ENCODE results near the gene CTNS. TPM values are rescaled to one million over a fixed set of nuclear protein-coding genes. Genes with fewer than 3 reads are reported as not detected.

Gene CTNS
- total RNA-seq, 1 experiment from 2014 or later: 5.1 TPM

DNA sequence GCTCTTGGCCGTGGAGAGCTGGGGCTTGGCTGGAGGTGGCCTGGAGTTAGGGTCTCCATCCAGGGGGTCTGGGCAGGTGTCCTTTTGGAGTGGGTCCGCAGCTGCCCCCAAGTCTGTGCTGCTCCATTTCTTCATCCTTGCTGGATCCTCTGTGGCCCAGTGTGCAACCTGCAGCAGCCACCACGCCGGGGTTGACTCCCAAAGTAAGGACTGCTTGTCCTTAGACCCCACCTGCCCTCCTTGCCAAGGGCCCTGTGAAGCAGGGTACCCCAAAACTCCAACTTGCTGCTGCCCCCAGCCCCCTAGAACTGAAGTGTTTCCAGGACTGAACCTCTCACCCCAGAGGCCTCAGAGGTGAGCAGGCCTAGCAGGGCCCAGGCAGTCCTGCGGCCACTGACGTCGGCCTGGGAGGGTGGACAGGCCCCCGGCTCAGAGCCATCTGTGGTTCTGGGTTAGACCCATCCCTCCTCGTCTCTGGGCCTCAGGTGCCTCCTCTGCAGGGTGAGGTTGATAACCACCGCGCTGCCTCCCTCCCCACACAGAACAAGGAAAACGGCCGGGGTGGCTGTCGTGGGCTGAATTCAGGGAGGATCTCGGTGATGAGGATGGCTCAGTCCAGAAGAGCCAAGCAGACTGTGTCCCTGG is 44.2 kb upstream of the CTNS start:
- TF ChIP-seq, protein P1, sequence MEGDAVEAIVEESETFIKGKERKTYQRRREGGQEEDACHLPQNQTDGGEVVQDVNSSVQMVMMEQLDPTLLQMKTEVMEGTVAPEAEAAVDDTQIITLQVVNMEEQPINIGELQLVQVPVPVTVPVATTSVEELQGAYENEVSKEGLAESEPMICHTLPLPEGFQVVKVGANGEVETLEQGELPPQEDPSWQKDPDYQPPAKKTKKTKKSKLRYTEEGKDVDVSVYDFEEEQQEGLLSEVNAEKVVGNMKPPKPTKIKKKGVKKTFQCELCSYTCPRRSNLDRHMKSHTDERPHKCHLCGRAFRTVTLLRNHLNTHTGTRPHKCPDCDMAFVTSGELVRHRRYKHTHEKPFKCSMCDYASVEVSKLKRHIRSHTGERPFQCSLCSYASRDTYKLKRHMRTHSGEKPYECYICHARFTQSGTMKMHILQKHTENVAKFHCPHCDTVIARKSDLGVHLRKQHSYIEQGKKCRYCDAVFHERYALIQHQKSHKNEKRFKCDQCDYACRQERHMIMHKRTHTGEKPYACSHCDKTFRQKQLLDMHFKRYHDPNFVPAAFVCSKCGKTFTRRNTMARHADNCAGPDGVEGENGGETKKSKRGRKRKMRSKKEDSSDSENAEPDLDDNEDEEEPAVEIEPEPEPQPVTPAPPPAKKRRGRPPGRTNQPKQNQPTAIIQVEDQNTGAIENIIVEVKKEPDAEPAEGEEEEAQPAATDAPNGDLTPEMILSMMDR (IDR thresholded peaks at IDR 0.05; ENCODE audit: unreplicated experiment): no peak
- Mint-ChIP-seq H3K9me3 (ENCODE audit: low read depth, unreplicated experiment) (no peaks in the 10 kb centered on the region), H3K4me3 (ENCODE audit: low read depth, unreplicated experiment) (no peak overlapping the region), H3K36me3 (ENCODE audit: insufficient read depth, unreplicated experiment) (peaks cover 14% of the 10 kb centered on the region), H3K27me3 (ENCODE audit: unreplicated experiment) (no peaks in the 10 kb centered on the region), H3K4me1 (ENCODE audit: low read depth, unreplicated experiment) (no peaks in the 10 kb centered on the region), H3K27ac (ENCODE audit: unreplicated experiment) (no peak overlapping the region)
- DNase-seq: no peak
- CTCF ChIA-PET: no interaction called here
- intact Hi-C loops (cut with micrococcal nuclease; ENCODE audit: unreplicated experiment): no loop called here
- no TSS peak for BruUV-seq (replicated peaks)

DNA sequence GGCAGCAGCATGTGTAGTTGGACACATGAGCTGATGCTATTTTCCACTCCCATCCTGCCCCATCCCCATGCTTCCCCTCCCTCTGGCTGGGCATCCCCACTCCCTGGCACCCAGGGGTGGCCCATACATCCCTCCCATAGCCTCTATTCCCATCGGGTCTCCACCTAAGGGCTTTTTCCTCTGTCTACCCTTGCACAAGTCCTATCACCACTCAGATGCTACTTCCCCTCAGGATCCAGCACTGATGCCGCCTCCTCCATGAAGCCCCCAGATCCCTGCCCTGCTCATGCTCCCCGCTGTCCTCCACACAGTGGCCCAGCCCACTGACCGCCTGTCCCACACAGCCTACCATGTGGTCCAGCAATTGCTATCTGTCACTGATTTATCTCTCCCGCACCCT is 43.2 kb upstream of the CTNS start:
- CTCF ChIA-PET: no interaction called here
- Mint-ChIP-seq H3K36me3 (ENCODE audit: insufficient read depth, unreplicated experiment) (peaks cover 14% of the 10 kb centered on the region), H3K4me1 (ENCODE audit: low read depth, unreplicated experiment) (no peaks in the 10 kb centered on the region), H3K9me3 (ENCODE audit: low read depth, unreplicated experiment) (no peaks in the 10 kb centered on the region), H3K27ac (ENCODE audit: unreplicated experiment) (no peak overlapping the region), H3K4me3 (ENCODE audit: low read depth, unreplicated experiment) (no peak overlapping the region), H3K27me3 (ENCODE audit: unreplicated experiment) (no peaks in the 10 kb centered on the region)
- intact Hi-C loops (cut with micrococcal nuclease; ENCODE audit: unreplicated experiment): no loop called here
- TF ChIP-seq, protein P1 (IDR thresholded peaks at IDR 0.05; ENCODE audit: unreplicated experiment): no peak
- BruUV-seq (replicated peaks): no TSS peak
- DNase-seq: no peak

DNA sequence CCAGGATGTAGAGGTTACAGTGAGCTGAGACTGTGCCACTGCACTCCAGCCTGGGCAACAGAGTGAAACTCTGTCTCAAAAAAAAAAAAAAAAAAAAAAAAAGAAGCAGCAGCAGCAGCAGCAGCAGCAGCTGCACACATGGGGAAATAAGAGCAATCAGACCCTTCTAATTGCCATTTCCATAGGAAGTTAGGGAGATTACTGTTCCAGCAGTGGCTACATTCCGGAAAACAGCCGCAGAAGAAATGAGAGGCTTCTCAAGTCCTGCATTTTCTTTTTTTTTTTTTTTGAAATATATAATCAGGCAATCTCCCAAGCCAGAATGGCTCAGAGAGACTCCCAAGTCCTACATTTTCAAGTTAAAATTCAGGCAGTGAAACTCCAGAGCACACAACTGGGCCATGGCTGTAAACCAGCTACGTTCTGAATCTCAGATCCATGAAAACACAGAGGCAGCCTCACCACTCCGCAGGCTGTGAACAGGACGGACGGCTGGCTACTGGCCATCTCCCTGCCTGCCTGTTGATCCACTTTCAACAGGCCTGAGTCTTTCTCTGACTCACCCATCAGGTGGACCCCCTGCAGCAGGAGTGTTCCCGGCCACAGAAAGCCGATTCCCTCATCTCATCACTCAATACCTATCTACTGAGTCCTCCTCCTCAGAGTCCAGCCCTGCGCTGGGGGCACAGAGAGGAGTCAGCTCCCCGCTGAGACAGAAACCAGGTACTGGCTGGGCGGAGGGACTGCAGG is 42.3 kb upstream of the CTNS start:
- intact Hi-C loops (cut with micrococcal nuclease; ENCODE audit: unreplicated experiment): no loop called here
- Mint-ChIP-seq H3K4me1 (ENCODE audit: low read depth, unreplicated experiment) (no peaks in the 10 kb centered on the region), H3K27me3 (ENCODE audit: unreplicated experiment) (no peaks in the 10 kb centered on the region), H3K9me3 (ENCODE audit: low read depth, unreplicated experiment) (no peaks in the 10 kb centered on the region), H3K4me3 (ENCODE audit: low read depth, unreplicated experiment) (no peak overlapping the region), H3K27ac (ENCODE audit: unreplicated experiment) (no peak overlapping the region), H3K36me3 (ENCODE audit: insufficient read depth, unreplicated experiment) (peaks cover 13% of the 10 kb centered on the region)
- TF ChIP-seq, protein P1 (IDR thresholded peaks at IDR 0.05; ENCODE audit: unreplicated experiment): no peak
- DNase-seq: no peak
- no TSS peak for BruUV-seq (replicated peaks)
- CTCF ChIA-PET: interaction anchor here (0.6 kb wide), 1 partner anchor 1442 kb away, joined by 3 read pairs; no protein-coding TSS in a partner anchor

DNA sequence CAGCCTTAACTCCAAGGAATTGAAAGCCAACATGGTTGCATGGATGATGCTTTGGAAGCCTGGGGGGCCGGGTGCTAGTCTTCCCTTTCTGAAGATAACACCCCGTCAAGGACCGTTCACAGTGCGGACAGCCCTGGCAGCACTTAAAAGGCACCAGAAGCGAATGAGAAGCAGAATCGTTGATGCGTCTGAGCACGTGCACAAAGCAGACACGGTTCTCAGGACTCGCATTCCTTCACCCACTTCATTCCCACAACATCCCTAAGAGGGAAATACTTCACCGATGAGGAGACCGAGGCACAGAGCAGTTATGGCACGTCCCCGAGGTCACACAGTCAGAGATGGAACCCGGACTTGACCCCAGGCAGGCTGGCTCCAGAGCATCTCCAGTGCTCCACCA is 41.6 kb upstream of the CTNS start:
- no peak overlapping the region for H3K4me3 Mint-ChIP-seq (ENCODE audit: low read depth, unreplicated experiment)
- H3K4me1 Mint-ChIP-seq (ENCODE audit: low read depth, unreplicated experiment): no peaks in the 10 kb centered on the region
- BruUV-seq (replicated peaks): no TSS peak
- peaks cover 6% of the 10 kb centered on the region for H3K36me3 Mint-ChIP-seq (ENCODE audit: insufficient read depth, unreplicated experiment)
- H3K27me3 Mint-ChIP-seq (ENCODE audit: unreplicated experiment): no peaks in the 10 kb centered on the region
- no peak for DNase-seq
- no peaks in the 10 kb centered on the region for H3K9me3 Mint-ChIP-seq (ENCODE audit: low read depth, unreplicated experiment)
- no peak overlapping the region for H3K27ac Mint-ChIP-seq (ENCODE audit: unreplicated experiment)
- intact Hi-C loops (cut with micrococcal nuclease; ENCODE audit: unreplicated experiment): no loop called here
- CTCF ChIA-PET: no interaction called here
- TF ChIP-seq, protein P1 (IDR thresholded peaks at IDR 0.05; ENCODE audit: unreplicated experiment): no peak

All from Calu3 (cell line).